GM21390 (cell line): ENCODE data around the gene TAS2R46.
"Not testable (repeated sequence)": the region's sequence is repeated elsewhere in the genome, so short reads cannot be mapped to it uniquely, and the experiment has no call there.

Experiments used
- ATAC-seq: cut with Tn5 transposase; IDR thresholded peaks from one replicate; pipeline ENCODE4 v1.9.1; 2021; ENCODE audit not compliant: unreplicated experiment

Gene TAS2R46, protein sequence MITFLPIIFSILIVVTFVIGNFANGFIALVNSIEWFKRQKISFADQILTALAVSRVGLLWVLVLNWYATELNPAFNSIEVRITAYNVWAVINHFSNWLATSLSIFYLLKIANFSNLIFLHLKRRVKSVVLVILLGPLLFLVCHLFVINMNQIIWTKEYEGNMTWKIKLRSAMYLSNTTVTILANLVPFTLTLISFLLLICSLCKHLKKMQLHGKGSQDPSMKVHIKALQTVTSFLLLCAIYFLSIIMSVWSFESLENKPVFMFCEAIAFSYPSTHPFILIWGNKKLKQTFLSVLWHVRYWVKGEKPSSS

DNA sequence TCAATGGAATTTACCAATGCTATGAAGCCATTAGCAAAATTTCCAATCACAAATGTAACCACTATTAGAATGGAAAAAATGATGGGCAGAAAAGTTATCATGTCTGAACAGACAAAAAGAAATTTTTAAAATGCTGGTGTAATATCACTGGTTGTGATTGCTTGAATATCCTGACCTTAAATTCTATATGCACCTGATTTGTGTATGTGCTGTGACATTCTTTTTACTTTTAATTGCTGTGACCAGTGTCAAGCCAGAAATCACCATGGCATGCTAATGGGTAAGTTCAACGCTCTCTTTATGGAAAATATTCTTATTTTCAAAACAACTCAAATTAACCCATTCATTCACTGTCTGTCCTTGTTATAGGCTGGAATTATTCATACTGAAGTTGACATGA lies at the start of gene TAS2R46:
TSS of gene TAS2R46 (minus strand) at position 101 of the 400 bp plus-strand sequence. CDS start at position 101, 0 bp downstream.
- not testable (repeated sequence) for ATAC-seq

- not testable (repeated sequence) for ATAC-seq
These were observed 49.1 kb upstream of the TAS2R46 start for GRCh38 chr12:11111213-11111612.

GRCh38 chr12:11108862-11109261 lies 46.8 kb upstream of the TAS2R46 start:
- ATAC-seq: no peak

DNA sequence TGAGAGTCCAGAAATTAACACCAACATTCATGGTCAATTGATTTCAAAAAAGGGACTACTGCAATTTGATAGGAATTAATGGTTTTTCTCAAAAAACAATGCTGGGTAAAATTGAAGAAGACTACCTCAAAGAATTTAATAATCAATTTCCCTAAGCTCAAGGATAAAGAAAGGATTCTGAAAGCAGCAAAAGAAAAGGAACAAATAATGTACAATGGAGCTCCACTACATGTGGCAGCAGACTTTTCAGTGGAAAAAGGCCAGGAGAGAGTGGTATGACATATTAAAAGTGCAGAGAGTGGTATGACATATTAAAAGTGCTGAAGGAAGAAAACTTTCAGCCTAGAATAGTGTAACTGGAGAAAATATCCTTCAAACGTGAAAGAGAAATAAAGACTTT lies 45.6 kb upstream of the TAS2R46 start:
- ATAC-seq: no peak

- no peak for ATAC-seq
These were observed 44.2 kb upstream of the TAS2R46 start for GRCh38 chr12:11106288-11106687.

- ATAC-seq: no peak
These were observed 43.5 kb upstream of the TAS2R46 start for GRCh38 chr12:11105546-11105945.

- ATAC-seq: not testable (repeated sequence)
These were observed 32.8 kb upstream of the TAS2R46 start for GRCh38 chr12:11094910-11095309.

DNA sequence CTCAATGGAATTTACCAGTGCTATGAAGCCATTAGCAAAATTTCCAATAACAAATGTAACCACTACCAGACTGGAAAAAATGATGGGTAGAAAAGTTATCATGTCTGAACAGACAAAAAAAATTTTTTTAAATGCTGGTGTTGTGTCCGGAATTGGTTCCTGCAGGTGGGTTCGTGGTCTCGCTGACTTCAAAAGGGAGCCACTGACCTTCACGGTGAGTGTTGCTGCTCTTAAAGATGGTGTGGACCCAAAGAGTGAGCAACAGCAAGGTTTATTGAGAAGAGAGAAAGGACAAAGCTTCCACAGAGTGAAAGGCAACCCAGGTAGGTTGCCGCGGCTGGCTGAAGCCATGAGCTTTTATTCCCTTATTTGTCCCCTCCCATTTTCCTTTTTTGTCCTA lies 30.0 kb upstream of the TAS2R46 start, which contains the start of gene TAS2R43:
TSS of gene TAS2R43 (minus strand) at position 186 of the 400 bp plus-strand sequence. CDS start at position 102, 84 bp downstream.
- no peak for ATAC-seq

GRCh38 chr12:11089246-11089645 lies 27.2 kb upstream of the TAS2R46 start:
- no peak for ATAC-seq

GRCh38 chr12:11085419-11085818 lies 23.3 kb upstream of the TAS2R46 start:
- ATAC-seq: no peak

DNA sequence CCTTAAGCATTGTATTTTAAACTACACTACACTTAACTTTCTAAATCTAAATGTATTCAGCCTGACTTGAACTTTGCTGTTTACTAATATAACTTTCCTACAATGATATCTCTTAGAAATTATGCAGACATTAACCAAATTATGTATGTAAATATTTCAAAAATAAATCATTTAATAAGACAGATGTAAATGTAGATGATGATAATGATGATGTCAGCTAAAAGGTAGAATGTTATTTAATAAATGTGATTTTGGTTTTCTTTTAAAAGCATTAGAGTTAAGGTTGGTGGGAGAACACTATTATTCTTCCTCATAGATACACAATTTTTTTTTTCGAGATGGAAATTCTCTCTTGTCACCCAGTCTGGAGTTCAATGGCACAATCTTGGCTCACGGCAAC lies 19.9 kb upstream of the TAS2R46 start:
- ATAC-seq: no peak

DNA sequence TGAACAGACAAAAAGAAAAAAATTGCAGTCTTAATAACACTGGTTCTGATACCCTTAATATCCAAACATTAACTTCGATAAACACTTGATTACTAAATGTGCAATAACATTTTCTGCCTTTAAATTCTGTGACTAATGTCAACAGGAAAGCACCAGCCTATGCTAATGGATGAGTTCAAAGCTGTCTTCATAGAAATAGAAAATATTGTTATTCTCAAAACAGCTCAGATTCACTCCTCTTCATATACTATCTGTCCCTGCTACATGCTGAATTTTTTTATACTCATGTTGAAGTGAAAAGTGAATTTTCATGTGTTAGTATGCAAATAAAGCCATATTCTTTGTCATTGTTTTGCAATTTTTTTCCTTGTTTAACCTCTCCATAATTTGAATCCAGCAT lies 16.2 kb upstream of the TAS2R46 start:
- ATAC-seq: no peak

- ATAC-seq: no peak
These were observed 13.5 kb upstream of the TAS2R46 start for GRCh38 chr12:11075642-11076041.

DNA sequence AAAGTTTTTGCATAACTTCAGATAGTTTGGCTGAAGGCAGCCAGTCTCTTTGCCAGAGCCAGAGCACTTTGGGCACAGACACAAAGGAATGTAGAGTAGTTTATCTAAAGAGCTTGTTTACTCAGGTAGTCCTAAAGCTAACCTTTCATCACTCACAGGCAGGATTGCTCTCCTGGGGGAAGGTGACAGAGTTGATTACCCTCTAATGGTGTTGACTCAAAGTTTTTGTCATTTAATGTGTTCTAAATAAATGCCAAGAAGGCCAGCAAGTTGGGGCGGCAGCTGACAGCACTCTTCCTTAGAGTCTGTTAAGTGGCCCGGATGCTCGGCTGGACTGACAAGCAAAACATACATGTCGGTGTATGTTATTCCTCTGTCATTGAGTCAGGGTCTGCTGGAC lies 9.3 kb upstream of the TAS2R46 start:
- no peak for ATAC-seq

DNA sequence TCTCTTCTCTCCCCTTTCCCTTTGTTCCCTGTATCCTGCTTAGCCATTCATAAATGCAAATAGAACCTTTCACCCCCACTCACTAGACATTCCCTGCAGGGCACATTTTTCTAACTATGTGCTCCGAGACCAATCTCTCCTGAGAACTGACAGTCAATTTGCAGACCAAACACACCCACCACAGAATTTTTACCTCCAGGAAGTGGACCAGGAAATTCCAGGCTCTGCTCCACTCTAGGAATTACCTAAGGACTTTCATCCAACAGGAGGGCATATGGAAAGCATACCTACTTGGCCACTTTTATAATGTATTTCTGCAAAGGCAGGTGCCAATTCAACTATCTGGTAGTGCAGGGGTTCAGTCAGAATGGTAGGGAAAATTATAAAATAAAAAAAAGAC lies 8.9 kb upstream of the TAS2R46 start:
- no peak for ATAC-seq

GRCh38 chr12:11069854-11070365 lies 7.8 kb upstream of the TAS2R46 start:
- ATAC-seq: no peak

- no peak for ATAC-seq
These were observed 5.4 kb upstream of the TAS2R46 start for GRCh38 chr12:11067514-11067913.

DNA sequence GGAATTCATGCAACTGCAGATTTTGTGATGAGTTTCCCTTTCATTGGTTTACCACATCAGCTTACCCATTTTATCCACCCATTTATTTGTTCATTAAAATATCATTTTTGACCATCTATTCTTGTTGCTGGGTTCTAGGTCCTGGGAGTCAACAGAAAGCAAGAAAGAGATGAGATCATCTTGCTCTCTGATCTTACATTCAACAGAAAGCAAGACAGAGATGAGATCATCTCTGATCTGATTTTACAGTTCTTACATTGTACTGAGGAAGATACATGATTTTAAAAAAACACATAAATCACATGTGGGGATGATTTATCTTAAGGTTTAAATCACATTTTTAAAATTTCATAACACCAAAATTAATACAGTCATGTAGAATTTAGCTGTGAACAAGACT lies 2.3 kb downstream of the TAS2R46 start:
- no peak for ATAC-seq

DNA sequence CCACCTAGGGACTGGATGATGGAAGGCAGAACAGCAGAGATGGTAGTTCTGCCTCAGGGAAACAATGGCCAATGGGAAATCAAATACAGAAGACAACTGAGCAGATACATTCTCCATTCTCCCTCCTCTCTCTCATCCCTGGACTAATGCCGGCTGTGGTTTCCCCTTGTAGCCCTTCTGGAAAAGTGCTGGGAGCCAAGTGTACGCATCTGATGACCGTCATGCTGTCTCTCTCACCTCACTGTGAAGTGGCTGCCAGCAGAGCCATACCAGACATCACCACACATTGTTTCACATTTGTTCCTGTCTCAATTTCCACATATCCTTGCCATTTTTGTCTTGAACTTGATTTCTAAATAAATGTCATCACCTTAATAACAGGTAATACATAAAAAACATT lies 3.1 kb downstream of the TAS2R46 start:
- ATAC-seq: no peak

GRCh38 chr12:11055306-11055705 lies 6.8 kb downstream of the TAS2R46 start:
- ATAC-seq: no peak

DNA sequence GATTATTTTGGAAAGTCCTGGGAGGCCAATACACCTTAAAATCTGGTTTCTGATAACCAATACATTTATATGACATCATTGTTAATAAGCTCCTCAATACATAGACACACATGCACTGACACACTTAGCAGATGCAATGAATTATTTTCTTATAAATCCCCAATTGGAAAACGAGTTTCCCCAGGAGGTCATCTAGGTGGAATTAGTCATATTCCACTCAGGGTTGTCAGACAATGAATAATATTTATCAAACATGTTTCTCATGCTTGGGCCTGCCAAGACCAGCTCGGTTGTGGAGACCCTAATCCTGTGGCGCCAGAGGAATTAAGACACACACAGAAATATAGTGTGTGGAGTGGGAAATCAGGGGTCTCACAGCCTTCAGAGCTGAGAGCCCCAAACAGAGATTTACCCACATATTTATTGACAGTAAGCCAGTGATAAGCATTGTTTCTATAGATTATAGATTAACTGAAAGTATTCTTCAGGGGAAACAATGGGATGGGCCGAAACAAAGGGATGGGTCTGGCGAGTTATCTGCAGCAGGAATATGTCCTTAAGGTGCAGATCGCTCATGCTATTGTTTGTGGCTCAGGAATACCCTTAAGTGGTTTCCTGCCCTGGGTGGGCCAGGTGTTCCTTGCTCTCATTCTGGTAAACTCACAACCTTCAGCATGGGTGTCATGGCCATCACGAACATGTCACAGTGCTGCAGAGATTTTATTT lies 12.1 kb downstream of the TAS2R46 start:
- ATAC-seq: not testable (repeated sequence)

GRCh38 chr12:11041366-11041765 lies 20.7 kb downstream of the TAS2R46 start:
- ATAC-seq: not testable (repeated sequence)
